K562 (cell line): ENCODE results near the gene RGS7. TPM values are rescaled to one million over a fixed set of nuclear protein-coding genes. Genes with fewer than 3 reads are reported as not detected.

Experiments used
- ATAC-seq: fragments of 200-7000 bp; cut with Tn5 transposase; 3 replicates; pipeline ENCODE4 v1.9.1; 2020; ENCODE audit warnings: moderate library complexity
- BruUV-seq: library from RNA; stranded (reverse); fragments of 400-500 nt; replicated peaks from 2 replicates; lab custom pipeline; 2021; lab: Mats Ljungman, UMichigan
- CTCF ChIA-PET: fragments of 300-600 bp; formaldehyde crosslinking; extraction: SDS; loops from one replicate; lab custom pipeline; 2021; ENCODE audit warnings: low intra/inter-chr PET ratio; lab: Yijun Ruan, JAX
- POLR2A ChIA-PET: fragments of 300-600, 350-650 bp; sonication (Branson Sonifier 250); formaldehyde crosslinking; extraction: SDS; loops from one replicate; lab custom pipeline; 2021; ENCODE audit warnings: antibody characterized with exemption, inconsistent platforms; lab: Yijun Ruan, JAX
- DNase-seq, 4 experiments: peaks; one replicate each; pipeline versions ENCODE4 v3.0.0 to v3.0.0-alpha.2; 2011 to 2018; ENCODE audit warnings: low spot score in 3 of 4, mixed read lengths in 3 of 4; ENCODE audit errors: extremely low read depth in 1 of 4
- FAIRE-seq: peaks from 2 replicates; lab custom pipeline; 2011; peaks lifted over from hg19 to GRCh38; lab: Jason Lieb, UNC
- H2AFZ ChIP-seq: 2 replicates; pipeline ENCODE4 v1.6.0; 2011; ENCODE audit warnings: low read depth, low read length, control low read depth, inconsistent platforms
- H3K27ac ChIP-seq: fragments of 200-600 bp; 3 replicates; pipeline ENCODE4 v1.8.0; 2011; ENCODE audit warnings: low read depth, mild to moderate bottlenecking, control low read depth, inconsistent platforms, low read length, moderate library complexity, mixed read lengths; ENCODE audit errors: extremely low read depth
- H3K27me3 ChIP-seq, 2 experiments: fragments of 300-600 bp in 1 of 2; 2 replicates in 1 of 2; 3 replicates in 1 of 2; pipeline versions ENCODE4 v1.6.0 to v1.8.0; 2011; ENCODE audit warnings: inconsistent platforms in 2 of 2, low read length in 2 of 2, mild to moderate bottlenecking in 1 of 2, mixed read lengths in 1 of 2, moderate library complexity in 1 of 2; ENCODE audit not compliant: control insufficient read depth in 2 of 2, insufficient read depth in 2 of 2
- H3K36me3 ChIP-seq: fragments of 300-600 bp; 3 replicates; pipeline ENCODE4 v1.8.0; 2011; ENCODE audit warnings: mild to moderate bottlenecking, low read length, inconsistent platforms; ENCODE audit not compliant: control insufficient read depth, insufficient read depth
- H3K4me1 ChIP-seq, 2 experiments: fragments of 200-600 bp in 1 of 2; replicated peaks in 1 of 2; 2 replicates in 1 of 2; 3 replicates in 1 of 2; pipeline versions ENCODE4 v1.5.1 to v1.8.0; 2011; ENCODE audit warnings: inconsistent platforms in 2 of 2, low read length in 2 of 2, mild to moderate bottlenecking in 1 of 2, mixed read lengths in 1 of 2, moderate library complexity in 1 of 2; ENCODE audit not compliant: control insufficient read depth in 2 of 2, insufficient read depth in 2 of 2
- H3K4me2 ChIP-seq: 2 replicates; pipeline ENCODE4 v1.6.1; 2011; ENCODE audit warnings: low read length, control low read depth, inconsistent platforms, mixed read lengths; ENCODE audit not compliant: insufficient read depth
- H3K4me3 ChIP-seq: fragments of 200-600 bp; sonication (generic), shearing (Covaris generic); 2 replicates; pipeline ENCODE4 v1.5.1; 2016; ENCODE audit warnings: control low read depth, inconsistent platforms
- H3K79me2 ChIP-seq: fragments of 200-600 bp; 3 replicates; pipeline ENCODE4 v1.8.0; 2011; ENCODE audit warnings: low read length, inconsistent platforms; ENCODE audit not compliant: control insufficient read depth, insufficient read depth
- H3K9ac ChIP-seq, 2 experiments: 2 replicates each; pipeline versions ENCODE4 v1.6.0 to v1.6.1; 2011; ENCODE audit warnings: low read depth in 2 of 2, low read length in 2 of 2, control low read depth in 1 of 2, inconsistent platforms in 1 of 2, mild to moderate bottlenecking in 1 of 2, mixed read lengths in 1 of 2; ENCODE audit not compliant: insufficient read depth in 1 of 2
- H3K9me1 ChIP-seq: one replicate; pipeline ENCODE4 v1.6.0; 2011; ENCODE audit warnings: inconsistent platforms, mild to moderate bottlenecking, low read length, moderate library complexity; ENCODE audit not compliant: control insufficient read depth, insufficient read depth
- H3K9me3 ChIP-seq: replicated peaks from 2 replicates; pipeline ENCODE4 v1.5.1; 2011; ENCODE audit warnings: low read depth, low read length, inconsistent platforms; ENCODE audit not compliant: control insufficient read depth, insufficient read depth
- H4K20me1 ChIP-seq: replicated peaks from 2 replicates; pipeline ENCODE4 v1.6.1; 2011; ENCODE audit warnings: low read length, inconsistent platforms, mixed read lengths; ENCODE audit not compliant: control insufficient read depth, insufficient read depth
- ARHGAP35 ChIP-seq: fragments of 450-650 bp; IDR thresholded peaks from 2 replicates; pipeline ENCODE4 v1.6.1; 2018; ENCODE audit not compliant: partially characterized antibody
- E2F3 ChIP-seq: fragments of 250-450 bp; sonication (Bioruptor Pico); IDR thresholded peaks from 2 replicates; pipeline ENCODE4 v1.4.0; 2020; ENCODE audit warnings: mild to moderate bottlenecking
- KDM5B ChIP-seq: fragments of 200-600 bp; sonication (generic); IDR thresholded peaks from 2 replicates; pipeline ENCODE4 v1.6.1; 2012; ENCODE audit warnings: low read depth, mild to moderate bottlenecking, moderate library complexity, low read length, control low read depth, inconsistent platforms; ENCODE audit not compliant: insufficient replicate concordance
- KLF10 ChIP-seq: fragments of 250-450 bp; sonication (Bioruptor Pico); IDR thresholded peaks from 2 replicates; pipeline ENCODE4 v1.6.1; 2021; ENCODE audit warnings: matching md5 sums
- NFIC ChIP-seq: fragments of 450-650 bp; IDR thresholded peaks from 2 replicates; pipeline ENCODE4 v1.6.1; 2017; ENCODE audit warnings: mild to moderate bottlenecking, inconsistent platforms
- POLR2AphosphoS5 ChIP-seq: IDR thresholded peaks from 2 replicates; pipeline ENCODE4 v1.6.1; 2011; ENCODE audit warnings: mild to moderate bottlenecking, low read depth, low read length, moderate library complexity; ENCODE audit not compliant: control insufficient read depth, insufficient read depth
- RFX5 ChIP-seq: IDR thresholded peaks from 2 replicates; pipeline ENCODE4 v1.6.1; 2011; ENCODE audit warnings: low read depth, mild to moderate bottlenecking, improper control_type of control experiment, low read length
- SMAD4 ChIP-seq: fragments of 250-450 bp; sonication (Bioruptor Pico); conservative IDR thresholded peaks from 2 replicates; pipeline ENCODE4 v1.8.0; 2021; ENCODE audit warnings: inconsistent platforms, mild to moderate bottlenecking, moderate library complexity
- SRSF9 ChIP-seq: fragments of 200-400 bp; formaldehyde crosslinking; IDR thresholded peaks from 2 replicates; pipeline ENCODE4 v1.6.1; 2017; ENCODE audit warnings: low read depth, low read length, borderline replicate concordance
- ZFP36 ChIP-seq: fragments of 150-350 bp; IDR thresholded peaks from 2 replicates; pipeline ENCODE4 v1.6.1; 2018; ENCODE audit warnings: low read length, low read depth; ENCODE audit not compliant: partially characterized antibody
- WGBS: fragments of 100-300 bp; shearing (Covaris generic); methylation state at CpG from one replicate; pipeline ENCODE4 v1.1.6; 2016; ENCODE audit warnings: low coverage, mixed read lengths; ENCODE audit not compliant: insufficient coverage; ENCODE audit errors: missing lambda C conversion rate; 5-methylcytosine and 5-hydroxymethylcytosine counted together
- in situ Hi-C: fragments of 300-500 bp; cut with MboI; formaldehyde crosslinking; loops from 4 replicates; pipeline ENCODE4 v1.15.0; 2018; ENCODE audit warnings: inconsistent platforms, mixed read lengths
- intact Hi-C: fragments of 100-400 bp; cut with micrococcal nuclease; formaldehyde crosslinking; loops from 2 replicates; pipeline ENCODE4 v1.14.2; 2022
- polyA plus RNA-seq, 8 experiments: library from polyadenylated mRNA; depleted of rRNA in 4 of 8; stranded (reverse) in 5 of 8; unstranded in 3 of 8; fragments of >200 nt; fragmentation: Nextera tagmentation in 2 of 8; fragmentation: Illumina TruSeq in 1 of 8; extraction: Ambion mirVana in 2 of 8; extraction: Trizol in 1 of 8; gene quantifications; 2 replicates each; pipeline versions ENCODE4 v1.2.1 to v1.2.3, GENCODE V29; 2011 to 2014; ENCODE audit warnings: inconsistent platforms in 1 of 8, missing spikeins in 1 of 8
- total RNA-seq, 7 experiments: library from RNA; depleted of rRNA in 6 of 7; stranded (reverse); fragments of >200 nt in 6 of 7; fragmentation: Illumina TruSeq in 2 of 7; extraction: Trizol in 2 of 7; gene quantifications; 2 replicates each; pipeline versions ENCODE4 v1.2.1 to v1.2.3, GENCODE V29; 2011 to 2021; ENCODE audit warnings: low replicate concordance in 1 of 7
- TF ChIP-seq, protein P1 (sequence below): IDR thresholded peaks from 3 replicates; pipeline ENCODE4 v1.6.1; 2011; ENCODE audit warnings: borderline replicate concordance, mild to moderate bottlenecking; ENCODE audit not compliant: insufficient read length, insufficient read depth
- TF ChIP-seq, protein P2 (sequence below): sonication (generic); formaldehyde crosslinking; IDR thresholded peaks from 2 replicates; pipeline ENCODE4 v1.8.0; 2023; ENCODE audit warnings: mild to moderate bottlenecking, missing genetic modification reagents
- TF ChIP-seq, protein P3 (sequence below): fragments of 250-450 bp; sonication (Bioruptor Pico); IDR thresholded peaks from 2 replicates; pipeline ENCODE4 v1.5.1; 2021; ENCODE audit warnings: mild to moderate bottlenecking
- TF ChIP-seq, protein P4 (sequence below): sonication (generic); formaldehyde crosslinking; IDR thresholded peaks from 2 replicates; pipeline ENCODE4 v1.8.1; 2023; ENCODE audit warnings: mild to moderate bottlenecking, missing genetic modification reagents, moderate library complexity

Gene RGS7
- total and polyA plus RNA-seq, 9 of the 15 experiments (the other 6 are each of a cell fraction or from before 2014, with no cell fraction given), result not detected

DNA sequence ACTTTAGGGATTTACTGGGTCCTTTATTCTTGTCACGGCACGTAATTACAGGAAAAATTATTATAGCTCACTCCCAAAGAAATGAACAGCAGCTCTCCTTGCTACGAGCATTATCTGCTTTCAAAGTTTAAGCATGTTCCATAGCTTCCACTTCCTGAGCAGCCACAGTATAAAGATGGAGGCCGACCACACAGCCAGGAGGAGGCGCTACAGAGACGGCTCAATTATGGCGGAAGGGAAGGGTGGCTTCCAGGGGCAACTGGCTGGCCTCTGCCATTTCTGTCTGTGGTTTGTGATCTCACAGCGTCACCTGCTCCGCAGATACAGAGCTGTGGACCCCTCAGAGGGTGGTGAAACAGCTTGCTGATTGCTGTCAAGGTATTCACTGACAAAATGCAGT, 532.8 kb downstream of the RGS7 start (continued):
- TF ChIP-seq KDM5B, result no peak
- TF ChIP-seq, all 486 proteins: peak for 2

DNA sequence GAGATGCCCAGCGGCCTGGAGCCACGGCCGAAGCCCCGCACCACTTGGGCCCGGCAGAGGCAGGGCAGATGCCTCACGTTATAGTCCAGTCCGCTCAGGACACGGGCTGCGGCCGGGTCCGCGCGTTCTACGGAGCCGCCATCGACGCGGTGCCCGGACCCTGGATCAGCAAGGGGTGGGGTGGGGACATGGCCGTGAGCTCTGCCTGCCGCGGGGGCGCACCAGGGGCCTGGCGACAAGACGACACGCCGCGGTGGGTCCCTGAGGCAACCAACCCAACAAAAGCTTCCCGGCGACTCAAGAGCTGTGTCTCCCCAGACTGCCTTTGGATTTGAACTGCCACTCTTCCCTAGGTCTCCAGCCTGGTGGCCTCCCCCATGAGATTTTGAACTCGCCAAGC, 533.6 kb downstream of the RGS7 start:
- Histone ChIP-seq H3K4me2 (no peak overlapping the region), H3K79me2 (no peaks in the 10 kb centered on the region), H3K36me3 (no peaks in the 10 kb centered on the region), H2AFZ (no peak overlapping the region), H3K4me3 (no peak overlapping the region), H3K9ac (no peak overlapping the region), H3K27me3 (no peaks in the 10 kb centered on the region), H4K20me1 (no peaks in the 10 kb centered on the region), H3K4me1 (no peaks in the 10 kb centered on the region), H3K27ac (no peak overlapping the region), H3K9me1 (no peaks in the 10 kb centered on the region), H3K9me3 (no peaks in the 10 kb centered on the region)
- ChIA-PET POLR2A (no interaction called here), CTCF (no interaction called here)
- in situ Hi-C loops (no loop called here), intact Hi-C loops (no loop called here)
- DNase-seq (no peak), FAIRE-seq (no peak), ATAC-seq (no peak)
- BruUV-seq, result no TSS peak
- 0% methylated on average over 28 of the region's 31 CpGs for WGBS
- TF ChIP-seq POLR2AphosphoS5 (no peak), RFX5 (no peak), ZFP36 (no peak), KLF10 (CRISPR knock-in tag) (no peak), E2F3 (CRISPR knock-in tag) (no peak), ARHGAP35 (no peak), SMAD4 (CRISPR knock-in tag) (no peak), SRSF9 (no peak), NFIC (no peak)
- TF ChIP-seq, protein P1, sequence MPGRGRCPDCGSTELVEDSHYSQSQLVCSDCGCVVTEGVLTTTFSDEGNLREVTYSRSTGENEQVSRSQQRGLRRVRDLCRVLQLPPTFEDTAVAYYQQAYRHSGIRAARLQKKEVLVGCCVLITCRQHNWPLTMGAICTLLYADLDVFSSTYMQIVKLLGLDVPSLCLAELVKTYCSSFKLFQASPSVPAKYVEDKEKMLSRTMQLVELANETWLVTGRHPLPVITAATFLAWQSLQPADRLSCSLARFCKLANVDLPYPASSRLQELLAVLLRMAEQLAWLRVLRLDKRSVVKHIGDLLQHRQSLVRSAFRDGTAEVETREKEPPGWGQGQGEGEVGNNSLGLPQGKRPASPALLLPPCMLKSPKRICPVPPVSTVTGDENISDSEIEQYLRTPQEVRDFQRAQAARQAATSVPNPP, result no peak
- TF ChIP-seq, protein P2, sequence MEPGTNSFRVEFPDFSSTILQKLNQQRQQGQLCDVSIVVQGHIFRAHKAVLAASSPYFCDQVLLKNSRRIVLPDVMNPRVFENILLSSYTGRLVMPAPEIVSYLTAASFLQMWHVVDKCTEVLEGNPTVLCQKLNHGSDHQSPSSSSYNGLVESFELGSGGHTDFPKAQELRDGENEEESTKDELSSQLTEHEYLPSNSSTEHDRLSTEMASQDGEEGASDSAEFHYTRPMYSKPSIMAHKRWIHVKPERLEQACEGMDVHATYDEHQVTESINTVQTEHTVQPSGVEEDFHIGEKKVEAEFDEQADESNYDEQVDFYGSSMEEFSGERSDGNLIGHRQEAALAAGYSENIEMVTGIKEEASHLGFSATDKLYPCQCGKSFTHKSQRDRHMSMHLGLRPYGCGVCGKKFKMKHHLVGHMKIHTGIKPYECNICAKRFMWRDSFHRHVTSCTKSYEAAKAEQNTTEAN (CRISPR knock-in tag), result no peak
- TF ChIP-seq, protein P3, sequence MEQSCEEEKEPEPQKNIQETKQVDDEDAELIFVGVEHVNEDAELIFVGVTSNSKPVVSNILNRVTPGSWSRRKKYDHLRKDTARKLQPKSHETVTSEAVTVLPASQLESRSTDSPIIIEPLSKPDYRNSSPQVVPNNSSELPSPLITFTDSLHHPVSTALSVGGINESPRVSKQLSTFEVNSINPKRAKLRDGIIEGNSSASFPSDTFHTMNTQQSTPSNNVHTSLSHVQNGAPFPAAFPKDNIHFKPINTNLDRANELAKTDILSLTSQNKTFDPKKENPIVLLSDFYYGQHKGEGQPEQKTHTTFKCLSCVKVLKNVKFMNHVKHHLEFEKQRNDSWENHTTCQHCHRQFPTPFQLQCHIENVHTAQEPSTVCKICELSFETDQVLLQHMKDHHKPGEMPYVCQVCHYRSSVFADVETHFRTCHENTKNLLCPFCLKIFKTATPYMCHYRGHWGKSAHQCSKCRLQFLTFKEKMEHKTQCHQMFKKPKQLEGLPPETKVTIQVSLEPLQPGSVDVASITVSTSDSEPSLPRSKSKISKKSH, result no peak
- TF ChIP-seq, protein P4, sequence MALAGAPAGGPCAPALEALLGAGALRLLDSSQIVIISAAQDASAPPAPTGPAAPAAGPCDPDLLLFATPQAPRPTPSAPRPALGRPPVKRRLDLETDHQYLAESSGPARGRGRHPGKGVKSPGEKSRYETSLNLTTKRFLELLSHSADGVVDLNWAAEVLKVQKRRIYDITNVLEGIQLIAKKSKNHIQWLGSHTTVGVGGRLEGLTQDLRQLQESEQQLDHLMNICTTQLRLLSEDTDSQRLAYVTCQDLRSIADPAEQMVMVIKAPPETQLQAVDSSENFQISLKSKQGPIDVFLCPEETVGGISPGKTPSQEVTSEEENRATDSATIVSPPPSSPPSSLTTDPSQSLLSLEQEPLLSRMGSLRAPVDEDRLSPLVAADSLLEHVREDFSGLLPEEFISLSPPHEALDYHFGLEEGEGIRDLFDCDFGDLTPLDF (CRISPR knock-in tag), result no peak
